ENCODE measurements around the gene SH3PXD2A. TPM values are rescaled to one million over a fixed set of nuclear protein-coding genes. Genes with fewer than 3 reads are reported as not detected.
A peak's percentile ranks its signal among the peaks of the same experiment; 100 is the strongest.

SH3PXD2A gene
- total and polyA plus RNA-seq, 7 experiments from 2014 or later, result 0.54 to 20.5 (median 9.9) TPM

DNA sequence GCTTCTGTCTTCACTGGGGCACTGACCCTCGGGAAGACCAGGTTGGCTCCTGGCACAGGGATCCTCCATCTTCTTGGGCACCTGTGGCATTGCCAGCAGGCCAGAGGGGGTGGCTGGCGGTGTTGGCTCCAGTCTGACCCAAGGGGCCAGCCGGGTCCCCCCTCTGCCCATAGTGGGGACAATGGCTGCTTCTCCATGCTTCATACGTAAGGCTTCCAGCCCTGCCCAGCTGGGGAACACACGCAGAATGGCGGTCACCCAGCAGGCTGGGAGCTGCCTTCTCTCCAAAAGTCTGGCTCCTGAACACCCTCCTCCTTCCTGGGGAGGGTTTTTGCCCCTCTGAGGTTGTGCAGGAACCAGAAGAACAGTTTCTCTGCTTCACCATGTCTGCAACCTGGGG is 255.1 kb downstream of the SH3PXD2A start:
- intact Hi-C loops (cut with micrococcal nuclease), result loop anchor here in 1 of 2 donors (10.0 kb wide), 1 partner anchor 254 kb away; the partner anchor contains the start of gene SH3PXD2A

DNA sequence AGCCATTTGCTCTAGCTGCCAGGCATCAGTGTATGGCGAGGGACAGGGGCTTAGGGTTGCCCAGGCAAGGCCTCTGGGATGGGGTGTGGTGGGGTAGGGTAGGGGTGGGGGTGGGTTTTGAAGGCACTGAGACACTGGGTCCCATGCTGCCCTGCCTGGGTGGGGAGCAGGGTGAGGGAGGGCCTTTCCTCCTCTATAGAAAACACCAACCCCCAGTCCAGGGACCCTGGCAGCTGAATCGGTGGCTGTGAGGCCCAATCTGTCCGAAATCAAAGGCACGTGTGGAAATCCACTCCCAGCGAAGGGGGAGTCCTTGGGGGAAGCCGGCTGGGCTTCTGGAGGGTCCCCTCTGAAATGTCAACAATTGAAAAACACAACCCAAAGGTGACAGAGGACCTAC is 255.5 kb downstream of the SH3PXD2A start:
- Histone ChIP-seq H3K4me3 (ENCODE audit: low read length) (no peak overlapping the region), H3K9me3 (ENCODE audit: control insufficient read depth in 2 of 3, low read length in 3 of 3) (no peaks in the 10 kb centered on the region), H3K4me1 (ENCODE audit: control insufficient read depth in 2 of 2, insufficient read depth in 2 of 2, low read length in 2 of 2) (no peaks in the 10 kb centered on the region), H3K27me3 (ENCODE audit: control insufficient read depth in 2 of 2, insufficient read depth in 2 of 2, low read length in 2 of 2) (no peaks in the 10 kb centered on the region), H3K27ac (ENCODE audit: low read depth, low read length) (no peak overlapping the region), H3K36me3 (ENCODE audit: control insufficient read depth in 2 of 3, insufficient read depth in 3 of 3, low read length in 3 of 3) (peaks cover 0 to 5% (median 0%) of the 10 kb centered on the region in 3 experiments)
- H3K36me3 Mint-ChIP-seq, result peaks cover 0 to 7% (median 5%) of the 10 kb centered on the region in 5 donors
- no peak overlapping the region for H3K4me3 Mint-ChIP-seq
- ChIA-PET CTCF (no interaction called here), POLR2A (no interaction called here)
- peak overlapping the region in 1 of 9 donors; percentile 25 for H3K27ac Mint-ChIP-seq
- no peaks in the 10 kb centered on the region for H3K27me3 Mint-ChIP-seq
- intact Hi-C loops (cut with micrococcal nuclease), result loop anchor here in 1 of 2 donors (10.0 kb wide), 1 partner anchor 255 kb away; the partner anchor contains the start of gene SH3PXD2A
- H3K9me3 Mint-ChIP-seq, result no peaks in the 10 kb centered on the region
- ATAC-seq (no peak), DNase-seq (no peak)
- H3K4me1 Mint-ChIP-seq, result peaks cover 0 to 1% (median 0%) of the 10 kb centered on the region in 7 donors

More for the DNA sequence above, 255.1 kb downstream of the SH3PXD2A start:
- no peaks in the 10 kb centered on the region for H3K4me1 ChIP-seq (ENCODE audit: control insufficient read depth in 2 of 2, insufficient read depth in 2 of 2, low read length in 2 of 2)
- H3K4me3 ChIP-seq (ENCODE audit: low read length), result no peak overlapping the region
- ChIA-PET CTCF (interaction anchor here (1.5 kb wide), 1 partner anchor 86 kb away, joined by 4 read pairs; no protein-coding TSS in a partner anchor), POLR2A (interaction anchor here (0.7 kb wide), 1 partner anchor 11 kb away, joined by 3 read pairs; no protein-coding TSS in a partner anchor)
- Mint-ChIP-seq H3K27ac (peak overlapping the region in 1 of 9 donors; percentile 25), H3K27me3 (no peaks in the 10 kb centered on the region), H3K4me3 (no peak overlapping the region), H3K9me3 (no peaks in the 10 kb centered on the region), H3K36me3 (peaks cover 0 to 7% (median 5%) of the 10 kb centered on the region in 5 donors), H3K4me1 (peaks cover 0 to 1% (median 0%) of the 10 kb centered on the region in 7 donors)
- DNase-seq, result no peak
- peaks cover 0 to 5% (median 0%) of the 10 kb centered on the region in 3 experiments for H3K36me3 ChIP-seq (ENCODE audit: control insufficient read depth in 2 of 3, insufficient read depth in 3 of 3, low read length in 3 of 3)
- no peak for ATAC-seq
- H3K9me3 ChIP-seq (ENCODE audit: control insufficient read depth in 2 of 3, low read length in 3 of 3), result no peaks in the 10 kb centered on the region
- H3K27ac ChIP-seq (ENCODE audit: low read depth, low read length), result no peak overlapping the region
- H3K27me3 ChIP-seq (ENCODE audit: control insufficient read depth in 2 of 2, insufficient read depth in 2 of 2, low read length in 2 of 2), result no peaks in the 10 kb centered on the region

DNA sequence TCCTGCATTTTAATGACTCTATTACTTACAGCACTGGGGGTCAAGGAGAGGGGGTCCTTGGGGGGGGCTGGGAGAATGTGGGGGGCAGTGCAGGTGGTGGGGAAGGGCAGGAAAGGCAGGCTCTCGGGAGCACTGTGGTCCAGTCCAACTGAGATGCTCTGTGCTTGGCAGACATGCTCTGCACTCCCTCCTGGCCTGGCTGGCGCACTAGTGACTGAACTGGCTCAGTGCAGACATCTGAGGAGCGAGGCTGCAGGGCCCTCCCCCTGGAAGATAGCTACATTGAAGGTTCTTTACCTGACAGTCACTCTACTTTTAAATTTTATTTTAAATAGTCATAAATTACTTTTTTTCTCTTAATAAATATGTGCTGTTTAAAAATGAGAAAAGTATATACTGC is 256.2 kb downstream of the SH3PXD2A start:
- H3K27me3 Mint-ChIP-seq, result no peaks in the 10 kb centered on the region
- peaks cover 0 to 1% (median 0%) of the 10 kb centered on the region in 7 donors for H3K4me1 Mint-ChIP-seq
- Histone ChIP-seq H3K27ac (ENCODE audit: low read depth, low read length) (no peak overlapping the region), H3K27me3 (ENCODE audit: control insufficient read depth in 2 of 2, insufficient read depth in 2 of 2, low read length in 2 of 2) (no peaks in the 10 kb centered on the region), H3K4me1 (ENCODE audit: control insufficient read depth in 2 of 2, insufficient read depth in 2 of 2, low read length in 2 of 2) (no peaks in the 10 kb centered on the region), H3K4me3 (ENCODE audit: low read length) (no peak overlapping the region), H3K36me3 (ENCODE audit: control insufficient read depth in 2 of 3, insufficient read depth in 3 of 3, low read length in 3 of 3) (peaks cover 0 to 5% (median 0%) of the 10 kb centered on the region in 3 experiments), H3K9me3 (ENCODE audit: control insufficient read depth in 2 of 3, low read length in 3 of 3) (no peaks in the 10 kb centered on the region)
- CTCF ChIA-PET, result interaction anchor here (1.4 kb wide), 1 partner anchor 87 kb away, joined by 7 read pairs; no protein-coding TSS in a partner anchor
- no peak overlapping the region for H3K27ac Mint-ChIP-seq
- ATAC-seq, result no peak
- no peak overlapping the region for H3K4me3 Mint-ChIP-seq
- H3K36me3 Mint-ChIP-seq, result peaks cover 0 to 7% (median 5%) of the 10 kb centered on the region in 5 donors
- intact Hi-C loops (cut with micrococcal nuclease), result no loop called here
- POLR2A ChIA-PET, result no interaction called here
- no peak for DNase-seq
- H3K9me3 Mint-ChIP-seq, result no peaks in the 10 kb centered on the region

DNA sequence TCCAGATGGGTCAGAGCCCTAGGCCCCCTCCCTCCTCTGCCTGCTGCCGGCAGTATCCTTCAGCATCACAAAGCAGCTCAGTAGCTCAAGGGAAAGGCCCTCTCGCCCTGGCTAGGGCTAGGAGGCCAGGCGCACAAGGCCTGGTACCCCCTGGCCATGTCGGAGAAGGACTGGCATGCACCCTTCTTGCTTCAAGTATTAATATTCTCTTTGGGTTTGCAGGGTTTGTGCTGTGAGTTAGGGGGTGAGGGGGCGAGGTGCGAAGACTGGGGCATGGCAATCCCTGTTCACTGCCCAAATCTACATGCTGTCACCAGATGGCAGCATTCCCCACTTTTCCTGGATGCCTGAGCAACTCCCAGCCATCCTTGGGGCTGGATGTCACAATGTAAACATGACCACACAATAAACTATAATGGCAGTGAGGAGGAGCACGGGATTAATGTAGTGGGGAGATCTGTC is 256.7 kb downstream of the SH3PXD2A start:
- Histone ChIP-seq H3K9me3 (ENCODE audit: control insufficient read depth in 2 of 3, low read length in 3 of 3) (no peaks in the 10 kb centered on the region), H3K36me3 (ENCODE audit: control insufficient read depth in 2 of 3, insufficient read depth in 3 of 3, low read length in 3 of 3) (peaks cover 0 to 5% (median 0%) of the 10 kb centered on the region in 3 experiments), H3K27me3 (ENCODE audit: control insufficient read depth in 2 of 2, insufficient read depth in 2 of 2, low read length in 2 of 2) (no peaks in the 10 kb centered on the region), H3K27ac (ENCODE audit: low read depth, low read length) (no peak overlapping the region), H3K4me3 (ENCODE audit: low read length) (no peak overlapping the region), H3K4me1 (ENCODE audit: control insufficient read depth in 2 of 2, insufficient read depth in 2 of 2, low read length in 2 of 2) (no peaks in the 10 kb centered on the region)
- POLR2A ChIA-PET, result no interaction called here
- CTCF ChIA-PET, result interaction anchor here (1.4 kb wide), 1 partner anchor 87 kb away, joined by 7 read pairs; no protein-coding TSS in a partner anchor
- Mint-ChIP-seq H3K27ac (peak overlapping the region in 1 of 9 donors; percentile 6), H3K4me1 (peaks cover 0 to 1% (median 0%) of the 10 kb centered on the region in 7 donors), H3K4me3 (no peak overlapping the region), H3K9me3 (no peaks in the 10 kb centered on the region), H3K36me3 (peaks cover 0 to 7% (median 3%) of the 10 kb centered on the region in 5 donors), H3K27me3 (no peaks in the 10 kb centered on the region)
- ATAC-seq (no peak), DNase-seq (no peak)
- intact Hi-C loops (cut with micrococcal nuclease), result loop anchor here in 1 of 2 donors (1.0 kb wide), 1 partner anchor 88 kb away; no protein-coding TSS in a partner anchor

DNA sequence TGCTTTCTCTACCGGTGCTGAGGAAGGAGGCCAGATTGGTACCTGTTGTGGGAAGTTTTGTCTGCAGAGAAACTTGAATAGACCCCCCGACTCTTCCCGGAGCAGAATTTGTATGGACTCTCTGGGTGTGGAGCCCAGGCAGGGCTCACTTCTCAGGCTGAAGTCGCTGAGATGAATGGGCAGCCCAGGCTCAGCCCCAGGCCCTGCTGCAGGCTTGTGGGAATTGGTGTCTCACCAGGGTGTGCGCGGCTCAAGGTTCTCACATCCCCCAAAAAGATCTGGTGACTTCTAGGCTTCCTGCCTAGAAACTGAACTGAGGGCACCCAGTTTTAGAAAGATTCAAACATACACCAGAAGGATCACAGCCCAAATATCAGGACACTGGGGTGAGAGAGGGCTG is 258.4 kb downstream of the SH3PXD2A start:
- no peak overlapping the region for H3K4me3 Mint-ChIP-seq
- H3K27ac Mint-ChIP-seq, result peak overlapping the region in 1 of 9 donors; percentile 27
- H3K9me3 ChIP-seq (ENCODE audit: control insufficient read depth in 2 of 3, low read length in 3 of 3), result no peaks in the 10 kb centered on the region
- POLR2A ChIA-PET, result interaction anchor here (0.6 kb wide), 1 partner anchor 1246 kb away, joined by 3 read pairs; no protein-coding TSS in a partner anchor
- no peaks in the 10 kb centered on the region for H3K27me3 ChIP-seq (ENCODE audit: control insufficient read depth in 2 of 2, insufficient read depth in 2 of 2, low read length in 2 of 2)
- CTCF ChIA-PET, result interaction anchor here (0.6 kb wide), 1 partner anchor 30 kb away, joined by 3 read pairs; no protein-coding TSS in a partner anchor
- no peak overlapping the region for H3K4me3 ChIP-seq (ENCODE audit: low read length)
- peaks cover 0 to 3% (median 0%) of the 10 kb centered on the region in 5 donors for H3K36me3 Mint-ChIP-seq
- ATAC-seq, result no peak
- peaks cover 0 to 1% (median 0%) of the 10 kb centered on the region in 7 donors for H3K4me1 Mint-ChIP-seq
- H3K4me1 ChIP-seq (ENCODE audit: control insufficient read depth in 2 of 2, insufficient read depth in 2 of 2, low read length in 2 of 2), result no peaks in the 10 kb centered on the region
- H3K9me3 Mint-ChIP-seq, result peaks cover 0 to 2% (median 0%) of the 10 kb centered on the region in 11 donors
- no peaks in the 10 kb centered on the region for H3K36me3 ChIP-seq (ENCODE audit: control insufficient read depth in 2 of 3, insufficient read depth in 3 of 3, low read length in 3 of 3)
- no peak for DNase-seq
- H3K27me3 Mint-ChIP-seq, result no peaks in the 10 kb centered on the region
- no peak overlapping the region for H3K27ac ChIP-seq (ENCODE audit: low read depth, low read length)
- intact Hi-C loops (cut with micrococcal nuclease), result no loop called here

DNA sequence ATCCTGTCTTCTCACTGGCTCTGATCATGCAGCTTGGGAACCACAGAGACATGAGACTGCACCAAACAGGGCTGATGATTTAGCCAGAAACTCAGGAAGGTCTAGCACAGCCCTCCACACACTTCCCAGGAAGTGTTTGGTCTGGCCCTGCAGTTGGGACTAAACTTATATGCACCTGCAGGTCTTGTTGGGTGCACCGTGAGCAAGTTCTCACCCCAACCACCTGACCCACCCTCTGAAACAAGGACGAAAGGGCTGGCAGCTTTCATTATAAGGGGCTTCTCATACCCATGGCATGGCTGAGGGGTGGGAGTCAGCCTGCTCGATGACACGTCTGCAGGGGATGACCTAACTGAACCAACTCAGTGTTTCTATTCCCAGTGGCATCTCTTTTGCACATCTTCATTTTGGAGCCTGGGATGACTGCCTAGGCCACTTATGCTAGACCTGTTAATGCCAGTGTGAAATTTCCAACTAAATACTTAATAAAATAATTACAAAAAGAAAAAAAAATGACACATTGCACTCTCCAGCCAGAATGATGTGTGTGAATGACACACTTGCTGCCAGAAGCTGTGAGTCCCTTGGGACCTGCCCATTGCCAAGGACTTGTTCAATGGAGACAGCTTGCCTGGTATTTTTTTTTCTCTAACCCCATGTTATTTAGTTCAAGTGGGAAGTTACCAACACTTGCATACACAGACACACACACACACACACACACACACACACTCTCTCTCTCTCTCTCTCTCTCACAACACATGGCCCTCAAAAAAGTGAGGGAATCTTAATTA is 259.2 kb downstream of the SH3PXD2A start:
- Mint-ChIP-seq H3K27me3 (no peaks in the 10 kb centered on the region), H3K9me3 (peaks cover 0 to 2% (median 0%) of the 10 kb centered on the region in 11 donors), H3K4me3 (no peak overlapping the region), H3K27ac (no peak overlapping the region), H3K4me1 (peaks cover 0 to 1% (median 0%) of the 10 kb centered on the region in 7 donors), H3K36me3 (no peaks in the 10 kb centered on the region)
- H3K36me3 ChIP-seq (ENCODE audit: control insufficient read depth in 2 of 3, insufficient read depth in 3 of 3, low read length in 3 of 3), result no peaks in the 10 kb centered on the region
- DNase-seq, result no peak
- no peaks in the 10 kb centered on the region for H3K9me3 ChIP-seq (ENCODE audit: control insufficient read depth in 2 of 3, low read length in 3 of 3)
- H3K27me3 ChIP-seq (ENCODE audit: control insufficient read depth in 2 of 2, insufficient read depth in 2 of 2, low read length in 2 of 2), result no peaks in the 10 kb centered on the region
- H3K27ac ChIP-seq (ENCODE audit: low read depth, low read length), result no peak overlapping the region
- CTCF ChIA-PET, result interaction anchor here (0.6 to 1.5 kb wide), 2 partner anchors 22 to 29 kb away, joined by 3 to 4 read pairs; no protein-coding TSS in a partner anchor
- ATAC-seq, result no peak
- H3K4me3 ChIP-seq (ENCODE audit: low read length), result no peak overlapping the region
- POLR2A ChIA-PET, result interaction anchor here (0.6 kb wide), 1 partner anchor 1245 kb away, joined by 3 read pairs; no protein-coding TSS in a partner anchor
- intact Hi-C loops (cut with micrococcal nuclease), result no loop called here
- H3K4me1 ChIP-seq (ENCODE audit: control insufficient read depth in 2 of 2, insufficient read depth in 2 of 2, low read length in 2 of 2), result no peaks in the 10 kb centered on the region
